Activated CD8-positive, alpha-beta memory T cell treated with anti-CD3 and anti-CD28 coated beads for 1 hour (primary cell): ENCODE measurements around the gene ANAPC16.
"Not testable (repeated sequence)": the region's sequence is repeated elsewhere in the genome, so short reads cannot be mapped to it uniquely, and the experiment has no call there.

ENCODE experiments used
- DNase-seq, 2 donors: peaks; one replicate each; pipeline ENCODE4 v3.0.0-alpha.2; 2020; ENCODE audit warnings: low read depth in 1 of 2; ENCODE audit errors: extremely low read depth in 1 of 2

The ANAPC16 gene

GRCh38 chr10:72261784-72262404, 46.1 kb downstream of the ANAPC16 start:
- no peak for DNase-seq

GRCh38 chr10:72263613-72264241, 47.9 kb downstream of the ANAPC16 start:
- no peak for DNase-seq

DNA sequence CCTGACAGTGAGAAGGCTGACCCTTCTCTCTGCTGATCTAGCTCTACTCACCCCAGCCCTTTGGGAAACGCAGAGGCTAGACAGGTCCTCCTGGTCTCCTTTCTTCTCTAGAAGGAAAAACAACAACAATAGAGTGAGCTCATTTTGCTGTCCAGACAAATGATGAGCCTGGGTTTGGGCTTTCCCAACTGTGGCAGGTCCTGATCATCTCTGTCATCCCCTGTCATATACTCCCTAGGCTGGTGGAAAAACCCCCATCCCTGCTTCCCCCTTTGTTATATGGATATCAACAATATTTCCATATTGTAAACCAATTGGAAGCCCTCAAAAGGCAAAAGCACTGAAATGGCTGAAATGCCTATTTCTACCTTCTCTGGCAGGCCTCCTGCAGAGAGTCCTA, 48.7 kb downstream of the ANAPC16 start:
- DNase-seq = no peak

GRCh38 chr10:72265508-72265907, 49.7 kb downstream of the ANAPC16 start:
- DNase-seq = no peak

DNA sequence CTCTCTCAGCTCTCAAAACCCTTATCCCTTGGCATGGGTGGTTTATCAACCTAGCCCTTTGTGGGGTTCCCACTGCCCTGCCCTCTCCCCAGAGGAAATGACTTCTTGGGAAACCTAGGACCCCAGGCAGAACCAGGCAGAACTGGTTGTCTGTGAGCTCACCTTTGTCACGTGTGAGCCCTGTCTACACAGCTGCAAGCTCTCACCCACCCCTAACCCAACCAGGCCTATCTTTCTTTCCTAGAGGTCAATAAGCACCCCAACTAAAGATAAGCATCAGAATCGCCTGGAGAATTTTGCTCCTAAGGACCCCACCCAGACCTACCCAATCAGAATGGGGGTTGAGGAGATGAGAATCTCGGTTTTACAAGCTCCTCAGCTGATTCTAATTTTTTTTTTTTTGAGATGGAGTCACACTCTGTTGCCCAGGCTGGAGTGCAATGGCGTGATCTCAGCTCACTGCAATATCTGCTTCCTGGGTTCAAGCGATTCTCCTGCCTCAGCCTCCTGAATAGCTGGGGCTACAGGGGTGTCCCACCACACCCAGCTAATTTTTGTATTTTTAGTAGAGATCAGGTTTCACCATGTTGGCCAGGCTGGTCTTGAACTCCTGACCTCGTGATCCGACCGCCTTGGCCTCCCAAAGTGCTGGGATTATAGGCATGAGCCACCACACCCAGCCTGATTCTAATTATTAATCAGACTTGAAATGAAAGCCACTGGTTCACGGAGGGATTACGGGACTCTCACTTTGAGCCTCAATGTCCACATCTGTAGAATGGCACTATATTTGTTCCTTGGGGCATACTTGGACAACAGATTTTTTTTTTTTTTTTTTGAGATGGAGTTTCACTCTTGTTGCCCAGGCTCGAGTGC, 50.4 kb downstream of the ANAPC16 start:
- DNase-seq = no peak

DNA sequence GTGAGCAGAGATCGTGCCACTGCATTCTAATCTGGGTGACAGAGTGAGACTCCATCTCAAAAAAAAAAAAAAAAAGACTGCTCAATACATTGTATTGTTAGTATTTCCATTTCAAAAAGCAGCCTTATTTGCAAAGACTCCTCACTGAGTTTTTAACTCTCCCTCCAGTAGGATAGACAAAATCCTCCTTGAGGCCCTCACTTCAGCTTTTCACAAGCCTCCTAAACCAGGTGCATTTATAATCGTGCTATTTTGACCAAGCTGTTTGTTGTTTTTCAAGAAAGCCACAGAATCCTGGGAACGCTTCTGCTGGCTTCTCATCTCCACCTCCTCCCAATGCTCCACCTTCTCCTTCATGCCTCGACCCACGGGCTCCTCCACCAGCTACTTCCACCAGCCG, 51.6 kb downstream of the ANAPC16 start:
- DNase-seq = no peak

GRCh38 chr10:72267819-72268399, 52.1 kb downstream of the ANAPC16 start:
- DNase-seq = no peak

DNA sequence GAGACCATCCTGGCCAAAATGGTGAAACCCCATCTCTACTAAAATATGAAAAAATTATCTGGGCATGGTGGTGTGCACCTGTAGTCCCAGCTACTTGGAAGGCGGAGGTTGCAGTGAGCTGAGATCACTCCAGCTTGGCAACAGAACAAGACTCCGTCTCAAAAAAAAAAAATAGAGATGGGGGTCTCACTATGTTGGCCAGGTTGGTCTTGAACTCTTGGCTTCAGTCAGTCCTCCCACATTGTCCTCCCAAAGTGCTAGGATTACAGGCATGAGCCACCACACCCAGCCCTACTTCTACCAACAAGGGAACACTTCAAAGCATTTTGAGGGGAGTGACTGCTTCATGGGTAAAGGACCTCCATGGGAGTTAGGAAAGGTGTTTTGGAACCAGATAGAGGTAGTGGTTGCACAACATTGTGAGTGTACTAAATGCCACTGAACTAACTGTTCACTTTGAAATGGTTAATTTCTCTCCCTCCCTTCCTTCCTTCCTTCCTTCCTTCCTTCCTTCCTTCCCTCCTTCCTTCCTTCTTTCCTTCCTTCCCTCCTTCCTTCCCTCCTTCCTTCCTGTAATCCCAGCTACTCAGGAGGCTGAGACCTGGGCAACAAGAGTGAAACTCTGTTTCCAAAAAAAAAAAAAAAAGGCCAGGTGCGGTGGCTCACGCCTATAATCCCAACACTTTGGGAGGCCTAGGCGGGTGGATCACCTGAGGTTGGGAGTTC, 52.8 kb downstream of the ANAPC16 start:
- DNase-seq = not testable (repeated sequence)

DNA sequence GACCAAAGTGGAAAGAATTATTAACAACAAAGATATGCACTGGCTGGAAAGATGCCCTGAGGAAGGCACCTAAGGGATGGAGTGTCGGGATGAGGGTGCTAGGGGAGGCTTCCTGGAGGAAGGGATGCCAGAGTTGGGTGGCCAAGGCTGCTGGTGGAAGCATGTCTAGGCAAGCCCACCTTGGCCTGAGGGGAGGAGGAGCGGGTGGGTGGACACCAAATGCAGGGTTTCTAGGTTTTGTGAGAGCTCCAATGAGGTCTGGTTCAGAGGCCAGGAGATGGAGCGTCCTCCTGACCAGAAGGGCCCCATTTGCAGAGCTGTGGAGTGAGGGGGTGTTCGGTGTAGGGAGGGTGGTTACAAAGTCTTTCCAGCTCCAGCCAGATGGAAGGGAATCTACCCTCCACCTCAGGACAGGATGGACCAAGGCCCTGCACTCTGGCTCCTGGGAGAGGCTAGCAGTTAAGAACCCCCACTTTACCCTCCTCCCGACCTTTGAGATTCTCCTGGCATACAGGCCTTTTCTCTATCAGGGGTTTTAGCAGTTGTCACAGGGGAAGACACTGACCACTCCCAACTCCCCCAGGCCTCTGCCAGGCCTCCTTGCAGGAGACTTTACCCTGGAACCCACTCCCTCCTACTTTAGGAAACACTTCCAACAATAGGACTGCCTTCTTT, 54.9 kb downstream of the ANAPC16 start:
- no peak for DNase-seq

GRCh38 chr10:72272689-72273409, 57.0 kb downstream of the ANAPC16 start:
- no peak for DNase-seq

DNA sequence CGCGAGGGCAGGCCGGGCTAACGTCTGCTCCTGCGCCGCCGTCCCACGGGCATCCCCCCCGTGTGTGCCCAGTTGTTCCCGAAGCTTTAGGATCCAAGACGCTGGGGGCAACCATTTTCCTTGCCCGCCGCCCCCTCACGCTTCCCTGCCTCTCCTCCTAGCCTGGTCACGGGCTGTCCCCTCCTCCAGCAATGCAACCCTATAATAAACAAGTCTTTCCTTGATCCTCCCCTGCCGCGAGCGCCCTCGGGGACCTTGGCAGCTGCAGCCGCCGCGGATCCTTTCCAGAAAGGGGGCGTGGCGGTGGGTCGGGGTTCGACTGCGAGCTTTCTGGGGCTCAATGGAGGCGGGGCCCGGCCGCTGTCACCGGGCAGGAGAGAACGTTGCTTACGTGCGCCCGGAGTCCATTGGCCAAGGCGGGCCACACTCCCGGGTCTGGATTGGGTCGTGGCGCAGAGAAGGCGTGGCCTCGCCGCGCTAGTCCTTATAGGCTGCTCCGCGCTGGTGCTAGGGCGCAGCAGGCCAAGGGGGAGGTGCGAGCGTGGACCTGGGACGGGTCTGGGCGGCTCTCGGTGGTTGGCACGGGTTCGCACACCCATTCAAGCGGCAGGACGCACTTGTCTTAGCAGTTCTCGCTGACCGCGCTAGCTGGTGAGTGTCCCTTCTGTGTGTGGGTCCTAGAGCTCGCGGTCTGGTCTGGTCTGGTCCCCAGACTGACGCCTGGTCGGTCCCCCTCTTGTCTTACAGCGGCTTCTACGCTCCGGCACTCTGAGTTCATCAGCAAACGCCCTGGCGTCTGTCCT, 57.8 kb downstream of the ANAPC16 start, which contains the start of gene DDIT4:
DDIT4 (plus strand) TSS at position 515 of the 803 bp plus-strand sequence. CDS start 293 bp downstream, outside the sequence.
- peak; percentile 93 to 97 for DNase-seq

- no peak for DNase-seq
These were observed 58.5 kb downstream of the ANAPC16 start for GRCh38 chr10:72274213-72274729.

DNA sequence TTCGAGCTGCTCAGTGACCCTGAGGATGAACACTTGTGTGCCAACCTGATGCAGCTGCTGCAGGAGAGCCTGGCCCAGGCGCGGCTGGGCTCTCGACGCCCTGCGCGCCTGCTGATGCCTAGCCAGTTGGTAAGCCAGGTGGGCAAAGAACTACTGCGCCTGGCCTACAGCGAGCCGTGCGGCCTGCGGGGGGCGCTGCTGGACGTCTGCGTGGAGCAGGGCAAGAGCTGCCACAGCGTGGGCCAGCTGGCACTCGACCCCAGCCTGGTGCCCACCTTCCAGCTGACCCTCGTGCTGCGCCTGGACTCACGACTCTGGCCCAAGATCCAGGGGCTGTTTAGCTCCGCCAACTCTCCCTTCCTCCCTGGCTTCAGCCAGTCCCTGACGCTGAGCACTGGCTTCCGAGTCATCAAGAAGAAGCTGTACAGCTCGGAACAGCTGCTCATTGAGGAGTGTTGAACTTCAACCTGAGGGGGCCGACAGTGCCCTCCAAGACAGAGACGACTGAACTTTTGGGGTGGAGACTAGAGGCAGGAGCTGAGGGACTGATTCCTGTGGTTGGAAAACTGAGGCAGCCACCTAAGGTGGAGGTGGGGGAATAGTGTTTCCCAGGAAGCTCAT, 59.0 kb downstream of the ANAPC16 start:
- DNase-seq = peak; percentile 42 to 57

GRCh38 chr10:72275351-72276012, 59.7 kb downstream of the ANAPC16 start:
- DNase-seq = no peak

GRCh38 chr10:72276013-72276387, 60.2 kb downstream of the ANAPC16 start:
- no peak for DNase-seq

GRCh38 chr10:72276421-72277339, 60.9 kb downstream of the ANAPC16 start:
- no peak for DNase-seq
